Measurements from ENCODE around the gene HERPUD2.
"Not testable (repeated sequence)": the region's sequence is repeated elsewhere in the genome, so short reads cannot be mapped to it uniquely, and the experiment has no call there.

Gene HERPUD2

GRCh38 chr7:35714407-35714806 lies 19.5 kb upstream of the HERPUD2 start:
- no peak for DNase-seq

GRCh38 chr7:35712563-35713226 lies 17.8 kb upstream of the HERPUD2 start:
- no peak for DNase-seq

GRCh38 chr7:35707422-35707821 lies 12.5 kb upstream of the HERPUD2 start:
- DNase-seq, result no peak

GRCh38 chr7:35705932-35706461 lies 11.1 kb upstream of the HERPUD2 start:
- DNase-seq, result no peak

- no peak for DNase-seq
These were observed 9.3 kb upstream of the HERPUD2 start for GRCh38 chr7:35704261-35704660.

GRCh38 chr7:35702541-35702940 lies 7.6 kb upstream of the HERPUD2 start:
- DNase-seq, result no peak

GRCh38 chr7:35701287-35701900 lies 6.5 kb upstream of the HERPUD2 start:
- no peak for DNase-seq

- DNase-seq, result no peak
These were observed 5.9 kb upstream of the HERPUD2 start for GRCh38 chr7:35700865-35701264.

GRCh38 chr7:35700333-35700732 lies 5.4 kb upstream of the HERPUD2 start:
- no peak for DNase-seq

- no peak for DNase-seq
These were observed 4.9 kb upstream of the HERPUD2 start for GRCh38 chr7:35699796-35700305.

GRCh38 chr7:35698382-35698781 lies 3.4 kb upstream of the HERPUD2 start:
- DNase-seq, result not testable (repeated sequence)

GRCh38 chr7:35697414-35698175 lies 2.7 kb upstream of the HERPUD2 start:
- DNase-seq, result no peak

GRCh38 chr7:35695987-35696386 lies 1.1 kb upstream of the HERPUD2 start:
- no peak for DNase-seq

GRCh38 chr7:35695473-35695850 lies 527 bp upstream of the HERPUD2 start:
- no peak for DNase-seq

GRCh38 chr7:35694161-35694783 lies 663 bp downstream of the HERPUD2 start:
- DNase-seq, result peak; percentile 4

- peak; percentile 58 for DNase-seq
These were observed 3.1 kb downstream of the HERPUD2 start for GRCh38 chr7:35691827-35692307.

- no peak for DNase-seq
These were observed 3.6 kb downstream of the HERPUD2 start for GRCh38 chr7:35691366-35691765.

GRCh38 chr7:35690614-35691013 lies 4.3 kb downstream of the HERPUD2 start:
- peak; percentile 50 for DNase-seq

GRCh38 chr7:35685781-35686180 lies 9.2 kb downstream of the HERPUD2 start:
- DNase-seq, result no peak

- DNase-seq, result no peak
These were observed 13.5 kb downstream of the HERPUD2 start for GRCh38 chr7:35681231-35682029.

- DNase-seq, result peak; percentile 34
These were observed 14.4 kb downstream of the HERPUD2 start for GRCh38 chr7:35680403-35681013.

Measured in central memory CD4-positive, alpha-beta T cell (primary cell).